ENCODE measurements around the gene NPR2. TPM values are rescaled to one million over a fixed set of nuclear protein-coding genes. Genes with fewer than 3 reads are reported as not detected.

The NPR2 gene
- total and polyA plus RNA-seq, 2 donors (not counting 3 experiments of a cell fraction or from before 2014, with no cell fraction given), result 16.4 to 25.6 TPM

DNA sequence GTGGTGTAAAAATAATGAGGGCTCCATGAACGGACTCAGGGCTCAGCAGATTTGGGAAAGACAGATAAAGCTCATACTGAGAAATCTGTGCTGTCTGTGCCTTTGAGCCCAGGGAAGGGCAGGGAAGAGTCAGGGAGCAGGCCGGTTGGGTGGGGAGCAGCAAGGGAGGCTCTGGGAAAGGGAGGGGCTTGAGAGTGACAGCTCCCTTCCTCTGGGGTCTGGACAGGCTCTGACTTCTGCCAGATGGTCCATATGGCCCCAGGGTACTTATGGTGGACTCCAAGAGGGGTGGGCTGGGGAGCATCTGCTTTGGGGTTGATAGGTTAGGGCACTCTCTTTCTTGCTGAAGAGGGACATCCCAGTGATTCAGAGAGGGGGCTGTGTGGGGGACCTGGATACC is 2.1 kb downstream of the NPR2 start:
- H3K36me3 ChIP-seq (ENCODE audit: control insufficient read depth in 2 of 2, extremely low read depth in 1 of 2, insufficient read depth in 2 of 2, low read length in 2 of 2), result no peaks in the 10 kb centered on the region
- no peak overlapping the region for H3K9ac ChIP-seq (replicated peaks; ENCODE audit: extremely low read depth, insufficient read depth, low read length)
- FAIRE-seq (no peak), DNase-seq (ENCODE audit: low read depth, low spot score) (no peak)
- dilution Hi-C loops (cut with MboI; ENCODE audit: extremely low pct_ligation_motif_present, low sequenced_read_pairs) (no loop called here), intact Hi-C loops (cut with micrococcal nuclease) (no loop called here)
- H4K20me1 ChIP-seq (replicated peaks; ENCODE audit: control insufficient read depth, extremely low read depth, insufficient read depth, low read length), result no peaks in the 10 kb centered on the region
- no peaks in the 10 kb centered on the region for H3K27me3 ChIP-seq (ENCODE audit: control insufficient read depth in 2 of 2, insufficient read depth in 2 of 2, low read length in 2 of 2)
- H2AFZ ChIP-seq (ENCODE audit: low read depth, low read length), result no peak overlapping the region
- peak overlapping the region; percentile 9 for H3K4me2 ChIP-seq (ENCODE audit: insufficient read depth, low read length)
- no peak overlapping the region for H3K4me3 ChIP-seq (replicated peaks in 1 of 3; ENCODE audit: insufficient read depth in 1 of 3, low read depth in 1 of 3, low read length in 3 of 3)
- BruUV-seq (replicated peaks), result no TSS peak
- H3K9me3 ChIP-seq (replicated peaks; ENCODE audit: control insufficient read depth, insufficient read depth, low read length), result no peaks in the 10 kb centered on the region
- ChIA-PET POLR2A (no interaction called here), CTCF (interaction anchor here (0.6 to 6.5 kb wide), 5 partner anchors 20 to 100 kb away, joined by 3 to 277 read pairs (median 7); partner anchors contain the start of genes FAM221B and TMEM8B)
- no peak overlapping the region for H3K27ac ChIP-seq (ENCODE audit: insufficient read depth, low read depth, low read length)
- H3K4me1 ChIP-seq (ENCODE audit: control insufficient read depth, extremely low read depth, insufficient read depth, low read length), result peaks cover 40% of the 10 kb centered on the region
- TF ChIP-seq POLR2A (IDR thresholded peaks at IDR 0.05; ENCODE audit: low read depth, low read length) (no peak), EZH2 (IDR thresholded peaks at IDR 0.05; ENCODE audit: borderline replicate concordance, low read depth, low read length, severe bottlenecking) (no peak), FOS (IDR thresholded peaks at IDR 0.05; ENCODE audit: borderline replicate concordance, insufficient read depth, low read length) (no peak), POLR2AphosphoS5 (IDR thresholded peaks at IDR 0.05; ENCODE audit: insufficient read depth, low read depth, low read length) (no peak), MYC (IDR thresholded peaks at IDR 0.05; ENCODE audit: low read depth, low read length) (no peak), JUN (IDR thresholded peaks at IDR 0.05; ENCODE audit: borderline replicate concordance, insufficient read depth, insufficient read length, low read depth) (no peak), GATA2 (IDR thresholded peaks at IDR 0.05; ENCODE audit: insufficient read depth, insufficient read length, low read depth, low read length) (no peak)
- TF ChIP-seq, protein P1, sequence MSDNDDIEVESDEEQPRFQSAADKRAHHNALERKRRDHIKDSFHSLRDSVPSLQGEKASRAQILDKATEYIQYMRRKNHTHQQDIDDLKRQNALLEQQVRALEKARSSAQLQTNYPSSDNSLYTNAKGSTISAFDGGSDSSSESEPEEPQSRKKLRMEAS (IDR thresholded peaks at IDR 0.05; ENCODE audit: insufficient read depth, insufficient read length), result no peak
- TF ChIP-seq, protein P2, sequence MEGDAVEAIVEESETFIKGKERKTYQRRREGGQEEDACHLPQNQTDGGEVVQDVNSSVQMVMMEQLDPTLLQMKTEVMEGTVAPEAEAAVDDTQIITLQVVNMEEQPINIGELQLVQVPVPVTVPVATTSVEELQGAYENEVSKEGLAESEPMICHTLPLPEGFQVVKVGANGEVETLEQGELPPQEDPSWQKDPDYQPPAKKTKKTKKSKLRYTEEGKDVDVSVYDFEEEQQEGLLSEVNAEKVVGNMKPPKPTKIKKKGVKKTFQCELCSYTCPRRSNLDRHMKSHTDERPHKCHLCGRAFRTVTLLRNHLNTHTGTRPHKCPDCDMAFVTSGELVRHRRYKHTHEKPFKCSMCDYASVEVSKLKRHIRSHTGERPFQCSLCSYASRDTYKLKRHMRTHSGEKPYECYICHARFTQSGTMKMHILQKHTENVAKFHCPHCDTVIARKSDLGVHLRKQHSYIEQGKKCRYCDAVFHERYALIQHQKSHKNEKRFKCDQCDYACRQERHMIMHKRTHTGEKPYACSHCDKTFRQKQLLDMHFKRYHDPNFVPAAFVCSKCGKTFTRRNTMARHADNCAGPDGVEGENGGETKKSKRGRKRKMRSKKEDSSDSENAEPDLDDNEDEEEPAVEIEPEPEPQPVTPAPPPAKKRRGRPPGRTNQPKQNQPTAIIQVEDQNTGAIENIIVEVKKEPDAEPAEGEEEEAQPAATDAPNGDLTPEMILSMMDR (IDR thresholded peaks at IDR 0.05; ENCODE audit: extremely low read depth in 1 of 2, insufficient read depth in 1 of 2, low read depth in 1 of 2, low read length in 2 of 2), result no peak
- no peaks in the 10 kb centered on the region for H3K9me1 ChIP-seq (replicated peaks; ENCODE audit: control insufficient read depth, extremely low read depth, insufficient read depth, low read length)
- H3K79me2 ChIP-seq (ENCODE audit: control insufficient read depth, insufficient read depth, low read length), result peaks cover 7% of the 10 kb centered on the region
